Smooth muscle cell (in vitro differentiated cells): Measurements from ENCODE around the gene NTN1. TPM values are rescaled to one million over a fixed set of nuclear protein-coding genes. Genes with fewer than 3 reads are reported as not detected.

Experiments
- DNase-seq: peaks from one replicate; lab custom pipeline; 2025; ENCODE audit not compliant: unreplicated experiment; lab: John Stamatoyannopoulos, UW
- H2AFZ ChIP-seq: fragments of 200-600 bp; sonication (generic); 2 replicates; pipeline ENCODE4 v1.6.0; 2016; ENCODE audit warnings: antibody characterized with exemption, low read depth, mild to moderate bottlenecking
- H3F3A ChIP-seq: fragments of 200-600 bp; sonication (generic); 2 replicates; pipeline ENCODE4 v1.6.0; 2017; ENCODE audit warnings: antibody characterized with exemption, low read depth
- H3K27ac ChIP-seq: fragments of 200-600 bp; sonication (generic); 2 replicates; pipeline ENCODE4 v1.5.1; 2016; ENCODE audit warnings: low read depth, mild to moderate bottlenecking
- H3K27me3 ChIP-seq: fragments of 200-600 bp; sonication (generic); 2 replicates; pipeline ENCODE4 v1.6.1; 2016; ENCODE audit warnings: low read depth, mild to moderate bottlenecking
- H3K36me3 ChIP-seq: fragments of 200-600 bp; sonication (generic); 2 replicates; pipeline ENCODE4 v1.5.1; 2016; ENCODE audit warnings: low read depth
- H3K4me1 ChIP-seq: fragments of 200-600 bp; sonication (generic); 2 replicates; pipeline ENCODE4 v1.5.1; 2016; ENCODE audit warnings: low read depth
- H3K4me2 ChIP-seq: fragments of 200-600 bp; sonication (generic); 2 replicates; pipeline ENCODE4 v1.6.0; 2016; ENCODE audit warnings: mild to moderate bottlenecking
- H3K4me3 ChIP-seq: fragments of 200-600 bp; sonication (generic); 2 replicates; pipeline ENCODE4 v1.5.1; 2016; ENCODE audit warnings: mild to moderate bottlenecking
- H3K79me2 ChIP-seq: fragments of 200-600 bp; sonication (generic); 2 replicates; pipeline ENCODE4 v1.6.0; 2016; ENCODE audit warnings: low read depth, mild to moderate bottlenecking
- H3K9ac ChIP-seq: fragments of 200-600 bp; sonication (generic); 2 replicates; pipeline ENCODE4 v1.6.0; 2016; ENCODE audit warnings: low read depth
- H3K9me3 ChIP-seq: fragments of 200-600 bp; sonication (generic); replicated peaks from 2 replicates; pipeline ENCODE4 v1.5.1; 2016; ENCODE audit warnings: low read depth
- H4K20me1 ChIP-seq: fragments of 200-600 bp; sonication (generic); 2 replicates; pipeline ENCODE4 v1.6.0; 2016; ENCODE audit warnings: low read depth
- WGBS: methylation state at CpG from one replicate; pipeline ENCODE4 v1.1.7; 2016; ENCODE audit warnings: low lambda C conversion rate; 5-methylcytosine and 5-hydroxymethylcytosine counted together
- polyA plus RNA-seq: library from polyadenylated mRNA; unstranded; fragments of >200 nt; fragmentation: Nextera tagmentation; extraction: Ambion mirVana; gene quantifications from 2 replicates; pipeline ENCODE4 v1.2.1, GENCODE V29; 2016
- total RNA-seq: library from RNA; depleted of rRNA; stranded (reverse); fragments of >200 nt; gene quantifications from 2 replicates; pipeline ENCODE4 v1.2.3, GENCODE V29; 2014
- TF ChIP-seq, protein P1 (sequence below): fragments of 200-600 bp; sonication (generic); IDR thresholded peaks from 2 replicates; pipeline ENCODE4 v1.5.1; 2017; ENCODE audit warnings: borderline replicate concordance, mild to moderate bottlenecking, antibody characterized with exemption; ENCODE audit not compliant: insufficient read depth, poor library complexity, severe bottlenecking

NTN1 gene
- total and polyA plus RNA-seq, 2 experiments from 2014 or later, result 0.07 to 0.72 TPM

GRCh38 chr17:9228408-9229159, 207.3 kb downstream of the NTN1 start:
- no peaks in the 10 kb centered on the region for H3K36me3 ChIP-seq
- H3K4me3 ChIP-seq, result no peak overlapping the region
- H3K79me2 ChIP-seq, result no peaks in the 10 kb centered on the region
- H3K4me1 ChIP-seq, result peaks cover 7% of the 10 kb centered on the region
- H2AFZ ChIP-seq, result no peak overlapping the region
- H3K27me3 ChIP-seq, result peaks cover 5% of the 10 kb centered on the region
- no peak overlapping the region for H3K4me2 ChIP-seq
- H4K20me1 ChIP-seq, result no peaks in the 10 kb centered on the region
- no peak overlapping the region for H3K27ac ChIP-seq
- TF ChIP-seq, protein P1, sequence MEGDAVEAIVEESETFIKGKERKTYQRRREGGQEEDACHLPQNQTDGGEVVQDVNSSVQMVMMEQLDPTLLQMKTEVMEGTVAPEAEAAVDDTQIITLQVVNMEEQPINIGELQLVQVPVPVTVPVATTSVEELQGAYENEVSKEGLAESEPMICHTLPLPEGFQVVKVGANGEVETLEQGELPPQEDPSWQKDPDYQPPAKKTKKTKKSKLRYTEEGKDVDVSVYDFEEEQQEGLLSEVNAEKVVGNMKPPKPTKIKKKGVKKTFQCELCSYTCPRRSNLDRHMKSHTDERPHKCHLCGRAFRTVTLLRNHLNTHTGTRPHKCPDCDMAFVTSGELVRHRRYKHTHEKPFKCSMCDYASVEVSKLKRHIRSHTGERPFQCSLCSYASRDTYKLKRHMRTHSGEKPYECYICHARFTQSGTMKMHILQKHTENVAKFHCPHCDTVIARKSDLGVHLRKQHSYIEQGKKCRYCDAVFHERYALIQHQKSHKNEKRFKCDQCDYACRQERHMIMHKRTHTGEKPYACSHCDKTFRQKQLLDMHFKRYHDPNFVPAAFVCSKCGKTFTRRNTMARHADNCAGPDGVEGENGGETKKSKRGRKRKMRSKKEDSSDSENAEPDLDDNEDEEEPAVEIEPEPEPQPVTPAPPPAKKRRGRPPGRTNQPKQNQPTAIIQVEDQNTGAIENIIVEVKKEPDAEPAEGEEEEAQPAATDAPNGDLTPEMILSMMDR, result no peak
- WGBS, result 79% methylated on average over 16 of the region's 16 CpGs
- no peaks in the 10 kb centered on the region for H3K9me3 ChIP-seq
- H3F3A ChIP-seq, result no peaks in the 10 kb centered on the region
- no peak for DNase-seq
- no peak overlapping the region for H3K9ac ChIP-seq

- Histone ChIP-seq H3K4me3 (no peak overlapping the region), H3K79me2 (no peaks in the 10 kb centered on the region), H4K20me1 (no peaks in the 10 kb centered on the region), H3K9me3 (no peaks in the 10 kb centered on the region), H3K4me1 (peaks cover 7% of the 10 kb centered on the region), H2AFZ (no peak overlapping the region), H3K9ac (no peak overlapping the region), H3K27me3 (peaks cover 5% of the 10 kb centered on the region), H3K27ac (no peak overlapping the region), H3F3A (no peaks in the 10 kb centered on the region), H3K36me3 (no peaks in the 10 kb centered on the region), H3K4me2 (no peak overlapping the region)
- TF ChIP-seq, protein P1, result no peak
- 92% methylated on average over 20 of the region's 20 CpGs for WGBS
- no peak for DNase-seq
These were observed 208.0 kb downstream of the NTN1 start for GRCh38 chr17:9229160-9229825.

DNA sequence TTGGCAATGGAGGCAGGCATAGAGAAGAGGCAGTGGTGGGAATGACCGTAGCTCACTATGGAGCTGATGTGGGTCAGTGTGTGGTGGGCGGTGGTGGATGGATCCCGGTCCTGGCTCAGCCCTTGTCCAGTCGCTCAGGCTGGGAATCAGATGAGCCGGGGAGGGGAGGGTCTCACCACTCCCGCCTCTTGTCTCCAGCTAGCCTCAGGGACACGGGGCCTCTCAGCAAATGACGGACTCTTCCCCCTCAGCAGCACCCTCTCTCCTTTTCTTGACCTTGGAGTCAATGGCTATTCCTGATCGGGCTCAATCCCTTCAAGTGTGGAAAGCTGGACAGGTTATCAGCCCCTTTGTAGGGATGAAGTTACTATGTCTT, 208.5 kb downstream of the NTN1 start:
- Histone ChIP-seq H3K4me3 (no peak overlapping the region), H4K20me1 (no peaks in the 10 kb centered on the region), H2AFZ (no peak overlapping the region), H3F3A (no peaks in the 10 kb centered on the region), H3K4me1 (peaks cover 7% of the 10 kb centered on the region), H3K9me3 (no peaks in the 10 kb centered on the region), H3K9ac (no peak overlapping the region), H3K27ac (no peak overlapping the region), H3K27me3 (peaks cover 5% of the 10 kb centered on the region), H3K79me2 (no peaks in the 10 kb centered on the region), H3K4me2 (no peak overlapping the region), H3K36me3 (no peaks in the 10 kb centered on the region)
- TF ChIP-seq, protein P1, result no peak
- DNase-seq, result no peak
- WGBS, result 99% methylated on average over 8 of the region's 9 CpGs
